GM23338 (cell line): ENCODE data around the gene REG3A. TPM values are rescaled to one million over a fixed set of nuclear protein-coding genes. Genes with fewer than 3 reads are reported as not detected.

Experiments
- ATAC-seq: fragments of 200-7000 bp; cut with Tn5 transposase; 3 replicates; pipeline ENCODE4 v1.9.1; 2020
- DNase-seq: peaks from one replicate; pipeline ENCODE4 v3.0.0-alpha.2; 2015; ENCODE audit warnings: low spot score
- H2AFZ ChIP-seq: fragments of 200-600 bp; sonication (generic); 2 replicates; pipeline ENCODE4 v1.8.0; 2016; ENCODE audit warnings: antibody characterized with exemption, mild to moderate bottlenecking, moderate library complexity
- H3F3A ChIP-seq: fragments of 200-600 bp; sonication (generic); replicated peaks from 2 replicates; pipeline ENCODE4 v1.8.0; 2017; ENCODE audit warnings: antibody characterized with exemption, mixed run types, low read depth
- H3K27ac ChIP-seq: fragments of 200-600 bp; sonication (generic); 2 replicates; pipeline ENCODE4 v1.6.1; 2016; ENCODE audit warnings: low read depth
- H3K27me3 ChIP-seq: fragments of 200-600 bp; sonication (generic); 2 replicates; pipeline ENCODE4 v1.8.0; 2016; ENCODE audit warnings: mild to moderate bottlenecking, mixed run types, moderate library complexity; ENCODE audit not compliant: insufficient read depth
- H3K36me3 ChIP-seq: fragments of 200-600 bp; sonication (generic); 2 replicates; pipeline ENCODE4 v1.8.0; 2016; ENCODE audit warnings: mild to moderate bottlenecking; ENCODE audit not compliant: insufficient read depth
- H3K4me1 ChIP-seq: fragments of 200-600 bp; sonication (generic); 2 replicates; pipeline ENCODE4 v1.8.0; 2016; ENCODE audit warnings: mild to moderate bottlenecking, moderate library complexity; ENCODE audit not compliant: insufficient read depth
- H3K4me2 ChIP-seq: fragments of 200-600 bp; sonication (generic); 2 replicates; pipeline ENCODE4 v1.7.1; 2017; ENCODE audit warnings: mixed run types
- H3K4me3 ChIP-seq: fragments of 200-600 bp; sonication (generic); 2 replicates; pipeline ENCODE4 v1.6.1; 2016; ENCODE audit warnings: mixed run types
- H3K79me2 ChIP-seq: fragments of 200-600 bp; sonication (generic); replicated peaks from 2 replicates; pipeline ENCODE4 v1.8.0; 2017; ENCODE audit warnings: mild to moderate bottlenecking; ENCODE audit not compliant: insufficient read depth
- H3K9me2 ChIP-seq: fragments of 200-600 bp; sonication (generic); 2 replicates; pipeline ENCODE4 v1.8.0; 2017; ENCODE audit not compliant: insufficient read depth
- H4K20me1 ChIP-seq: fragments of 200-600 bp; sonication (generic); replicated peaks from 2 replicates; pipeline ENCODE4 v1.8.0; 2017; ENCODE audit warnings: mild to moderate bottlenecking; ENCODE audit not compliant: insufficient read depth
- H3K27ac Mint-ChIP-seq: 2 replicates; pipeline ENCODE4 v1.8.0; 2020; ENCODE audit warnings: inconsistent platforms, mild to moderate bottlenecking, moderate library complexity, mixed read lengths
- H3K27me3 Mint-ChIP-seq: 3 replicates; pipeline ENCODE4 v1.8.0; 2022; ENCODE audit warnings: low read depth, mild to moderate bottlenecking, moderate library complexity, mixed read lengths, inconsistent platforms; ENCODE audit not compliant: insufficient read depth, poor library complexity
- H3K36me3 Mint-ChIP-seq: 3 replicates; pipeline ENCODE4 v1.8.0; 2021; ENCODE audit warnings: low read depth, mild to moderate bottlenecking, inconsistent platforms, moderate library complexity, mixed read lengths
- H3K4me1 Mint-ChIP-seq: 3 replicates; pipeline ENCODE4 v1.8.0; 2020; ENCODE audit warnings: mild to moderate bottlenecking, inconsistent platforms, mixed read lengths
- H3K4me3 Mint-ChIP-seq: 3 replicates; pipeline ENCODE4 v1.8.0; 2021; ENCODE audit warnings: moderate library complexity, mild to moderate bottlenecking, inconsistent platforms, mixed read lengths
- H3K9me3 Mint-ChIP-seq: 3 replicates; pipeline ENCODE4 v1.8.0; 2020; ENCODE audit warnings: moderate library complexity, mild to moderate bottlenecking, inconsistent platforms, mixed read lengths
- CREB1 ChIP-seq: fragments of 250-450 bp; sonication (Bioruptor Pico); IDR thresholded peaks from 2 replicates; pipeline ENCODE4 v1.5.0; 2020; ENCODE audit warnings: low read depth, mild to moderate bottlenecking, moderate library complexity
- EZH2 ChIP-seq: fragments of 200-600 bp; sonication (generic); IDR thresholded peaks from one replicate; pipeline ENCODE4 v1.8.0; 2017; ENCODE audit warnings: antibody characterized with exemption, mild to moderate bottlenecking, low read depth; ENCODE audit not compliant: unreplicated experiment
- EZH2phosphoT487 ChIP-seq: fragments of 200-600 bp; sonication (generic); IDR thresholded peaks from one replicate; pipeline ENCODE4 v1.8.1; 2018; ENCODE audit warnings: antibody characterized with exemption; ENCODE audit not compliant: unreplicated experiment
- JUNB ChIP-seq: IDR thresholded peaks from one replicate; pipeline ENCODE4 v1.6.1; 2016; ENCODE audit warnings: antibody characterized with exemption; ENCODE audit not compliant: unreplicated experiment
- NANOG ChIP-seq: IDR thresholded peaks from 2 replicates; pipeline ENCODE4 v1.6.1; 2016; ENCODE audit warnings: antibody characterized with exemption, borderline replicate concordance
- STAT1 ChIP-seq: IDR thresholded peaks from one replicate; pipeline ENCODE4 v1.6.1; 2016; ENCODE audit warnings: antibody characterized with exemption; ENCODE audit not compliant: unreplicated experiment
- ZNF114 ChIP-seq: fragments of 250-450 bp; sonication (Bioruptor Pico); IDR thresholded peaks from 2 replicates; pipeline ENCODE4 v1.5.0; 2020; ENCODE audit warnings: mild to moderate bottlenecking, moderate library complexity
- polyA plus RNA-seq: library from polyadenylated mRNA; unstranded; fragments of >200 nt; fragmentation: Nextera tagmentation; extraction: Ambion mirVana; gene quantifications from 2 replicates; pipeline ENCODE4 v1.2.1, GENCODE V29; 2016
- total RNA-seq: library from RNA; depleted of rRNA; stranded (reverse); fragments of >200 nt; shearing (Covaris generic); gene quantifications from 2 replicates; pipeline ENCODE4 v1.2.3, GENCODE V29; 2014
- TF ChIP-seq, protein P1 (sequence below): IDR thresholded peaks from one replicate; pipeline ENCODE4 v1.6.1; 2018; ENCODE audit warnings: antibody characterized with exemption; ENCODE audit not compliant: unreplicated experiment
- TF ChIP-seq, protein P2 (sequence below), 2 experiments: fragments of 200-600 bp in 1 of 2; sonication (generic) in 1 of 2; conservative IDR thresholded peaks; 2 replicates each; pipeline versions ENCODE4 v1.5.1 to v1.6.1; 2016 to 2017; ENCODE audit warnings: antibody characterized with exemption in 2 of 2, low read depth in 2 of 2, mild to moderate bottlenecking in 2 of 2, moderate library complexity in 1 of 2
- TF ChIP-seq, protein P3 (sequence below): IDR thresholded peaks from 2 replicates; pipeline ENCODE4 v1.6.1; 2016; ENCODE audit warnings: antibody characterized with exemption

Gene REG3A
- total and polyA plus RNA-seq, 2 experiments from 2014 or later: not detected

DNA sequence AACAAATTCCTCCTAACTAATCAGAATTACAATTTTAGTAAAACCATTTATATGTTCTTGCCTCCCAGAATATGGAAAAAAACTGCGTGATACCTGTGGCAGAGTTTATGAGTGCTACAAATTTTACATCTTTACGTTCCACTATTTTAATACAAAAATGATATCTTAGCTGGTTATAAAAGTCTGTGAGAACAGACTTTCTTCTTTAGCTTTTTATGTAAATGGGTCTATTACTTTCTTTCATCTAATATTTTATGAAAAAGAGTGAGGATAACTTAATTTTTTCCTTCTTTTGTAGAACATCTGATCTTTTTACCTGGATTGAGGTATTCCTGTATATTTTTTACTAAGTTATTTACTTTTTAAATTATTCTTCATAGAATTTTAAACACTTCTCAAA is 22.1 kb upstream of the REG3A start (continued):
- TF ChIP-seq NANOG: no peak
- TF ChIP-seq, protein P1, sequence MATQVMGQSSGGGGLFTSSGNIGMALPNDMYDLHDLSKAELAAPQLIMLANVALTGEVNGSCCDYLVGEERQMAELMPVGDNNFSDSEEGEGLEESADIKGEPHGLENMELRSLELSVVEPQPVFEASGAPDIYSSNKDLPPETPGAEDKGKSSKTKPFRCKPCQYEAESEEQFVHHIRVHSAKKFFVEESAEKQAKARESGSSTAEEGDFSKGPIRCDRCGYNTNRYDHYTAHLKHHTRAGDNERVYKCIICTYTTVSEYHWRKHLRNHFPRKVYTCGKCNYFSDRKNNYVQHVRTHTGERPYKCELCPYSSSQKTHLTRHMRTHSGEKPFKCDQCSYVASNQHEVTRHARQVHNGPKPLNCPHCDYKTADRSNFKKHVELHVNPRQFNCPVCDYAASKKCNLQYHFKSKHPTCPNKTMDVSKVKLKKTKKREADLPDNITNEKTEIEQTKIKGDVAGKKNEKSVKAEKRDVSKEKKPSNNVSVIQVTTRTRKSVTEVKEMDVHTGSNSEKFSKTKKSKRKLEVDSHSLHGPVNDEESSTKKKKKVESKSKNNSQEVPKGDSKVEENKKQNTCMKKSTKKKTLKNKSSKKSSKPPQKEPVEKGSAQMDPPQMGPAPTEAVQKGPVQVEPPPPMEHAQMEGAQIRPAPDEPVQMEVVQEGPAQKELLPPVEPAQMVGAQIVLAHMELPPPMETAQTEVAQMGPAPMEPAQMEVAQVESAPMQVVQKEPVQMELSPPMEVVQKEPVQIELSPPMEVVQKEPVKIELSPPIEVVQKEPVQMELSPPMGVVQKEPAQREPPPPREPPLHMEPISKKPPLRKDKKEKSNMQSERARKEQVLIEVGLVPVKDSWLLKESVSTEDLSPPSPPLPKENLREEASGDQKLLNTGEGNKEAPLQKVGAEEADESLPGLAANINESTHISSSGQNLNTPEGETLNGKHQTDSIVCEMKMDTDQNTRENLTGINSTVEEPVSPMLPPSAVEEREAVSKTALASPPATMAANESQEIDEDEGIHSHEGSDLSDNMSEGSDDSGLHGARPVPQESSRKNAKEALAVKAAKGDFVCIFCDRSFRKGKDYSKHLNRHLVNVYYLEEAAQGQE: no peak
- no peak for TF ChIP-seq EZH2phosphoT487
- TF ChIP-seq, protein P2, sequence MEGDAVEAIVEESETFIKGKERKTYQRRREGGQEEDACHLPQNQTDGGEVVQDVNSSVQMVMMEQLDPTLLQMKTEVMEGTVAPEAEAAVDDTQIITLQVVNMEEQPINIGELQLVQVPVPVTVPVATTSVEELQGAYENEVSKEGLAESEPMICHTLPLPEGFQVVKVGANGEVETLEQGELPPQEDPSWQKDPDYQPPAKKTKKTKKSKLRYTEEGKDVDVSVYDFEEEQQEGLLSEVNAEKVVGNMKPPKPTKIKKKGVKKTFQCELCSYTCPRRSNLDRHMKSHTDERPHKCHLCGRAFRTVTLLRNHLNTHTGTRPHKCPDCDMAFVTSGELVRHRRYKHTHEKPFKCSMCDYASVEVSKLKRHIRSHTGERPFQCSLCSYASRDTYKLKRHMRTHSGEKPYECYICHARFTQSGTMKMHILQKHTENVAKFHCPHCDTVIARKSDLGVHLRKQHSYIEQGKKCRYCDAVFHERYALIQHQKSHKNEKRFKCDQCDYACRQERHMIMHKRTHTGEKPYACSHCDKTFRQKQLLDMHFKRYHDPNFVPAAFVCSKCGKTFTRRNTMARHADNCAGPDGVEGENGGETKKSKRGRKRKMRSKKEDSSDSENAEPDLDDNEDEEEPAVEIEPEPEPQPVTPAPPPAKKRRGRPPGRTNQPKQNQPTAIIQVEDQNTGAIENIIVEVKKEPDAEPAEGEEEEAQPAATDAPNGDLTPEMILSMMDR (conservative IDR thresholded peaks at IDR 0.05; ENCODE audit: low read depth in 2 of 2): no peak
- TF ChIP-seq EZH2: no peak
- TF ChIP-seq, protein P3, sequence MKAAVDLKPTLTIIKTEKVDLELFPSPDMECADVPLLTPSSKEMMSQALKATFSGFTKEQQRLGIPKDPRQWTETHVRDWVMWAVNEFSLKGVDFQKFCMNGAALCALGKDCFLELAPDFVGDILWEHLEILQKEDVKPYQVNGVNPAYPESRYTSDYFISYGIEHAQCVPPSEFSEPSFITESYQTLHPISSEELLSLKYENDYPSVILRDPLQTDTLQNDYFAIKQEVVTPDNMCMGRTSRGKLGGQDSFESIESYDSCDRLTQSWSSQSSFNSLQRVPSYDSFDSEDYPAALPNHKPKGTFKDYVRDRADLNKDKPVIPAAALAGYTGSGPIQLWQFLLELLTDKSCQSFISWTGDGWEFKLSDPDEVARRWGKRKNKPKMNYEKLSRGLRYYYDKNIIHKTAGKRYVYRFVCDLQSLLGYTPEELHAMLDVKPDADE: no peak
- no peak for TF ChIP-seq CREB1 (CRISPR knock-in tag)
- no peak for TF ChIP-seq ZNF114 (CRISPR knock-in tag)

DNA sequence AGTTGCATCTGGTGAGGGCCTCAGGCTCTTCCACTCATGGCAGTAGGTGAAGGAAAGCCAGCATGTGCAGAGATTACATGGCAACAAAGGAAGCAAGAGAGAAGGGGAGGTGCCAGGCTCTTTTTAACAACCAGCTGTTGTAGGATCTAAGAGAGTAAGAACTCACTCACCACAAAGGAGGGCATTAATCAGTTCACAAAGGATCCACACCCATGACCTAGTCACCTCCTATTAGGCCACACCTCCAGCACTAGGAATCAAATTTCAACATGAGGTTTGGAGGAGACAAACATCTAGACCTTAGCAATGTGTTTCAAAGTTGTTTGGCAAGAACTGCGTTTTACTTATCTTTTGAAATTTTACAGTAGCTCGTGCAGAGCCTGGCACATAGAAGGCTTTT is 20.5 kb upstream of the REG3A start:
- Histone ChIP-seq H3K4me3 (no peak overlapping the region), H3K4me1 (no peaks in the 10 kb centered on the region), H3K79me2 (no peaks in the 10 kb centered on the region), H3F3A (no peaks in the 10 kb centered on the region), H2AFZ (no peak overlapping the region), H4K20me1 (no peaks in the 10 kb centered on the region), H3K4me2 (no peak overlapping the region), H3K9me2 (peaks cover 6% of the 10 kb centered on the region; the same call in 1 of the 2 replicates), H3K27ac (no peak overlapping the region), H3K27me3 (no peaks in the 10 kb centered on the region), H3K36me3 (no peaks in the 10 kb centered on the region)
- Mint-ChIP-seq H3K27ac (no peak overlapping the region), H3K4me1 (no peaks in the 10 kb centered on the region; the same call in 2 of the 3 replicates), H3K9me3 (peaks cover 17% of the 10 kb centered on the region; the same call in 2 of the 3 replicates), H3K27me3 (no peaks in the 10 kb centered on the region), H3K4me3 (no peak overlapping the region), H3K36me3 (peaks cover 14% of the 10 kb centered on the region; the same call in 2 of the 3 replicates)
- TF ChIP-seq EZH2phosphoT487 (no peak), EZH2 (no peak), NANOG (no peak), JUNB (no peak), STAT1 (no peak)
- TF ChIP-seq, protein P1: no peak
- TF ChIP-seq, protein P2 (conservative IDR thresholded peaks at IDR 0.05; ENCODE audit: low read depth in 2 of 2): no peak
- TF ChIP-seq, protein P3: no peak
- ATAC-seq: no peak; the same call in 2 of the 3 replicates
- DNase-seq: peak; percentile 30
